Measurements from ENCODE around the gene STMN3. TPM values are rescaled to one million over a fixed set of nuclear protein-coding genes. Genes with fewer than 3 reads are reported as not detected.

The STMN3 gene
- total and polyA plus RNA-seq, 10 of the 15 experiments (the other 5 are each of a cell fraction or from before 2014, with no cell fraction given) = 0.09 to 3.6 (median 1.4) TPM; not detected in 1

- TF ChIP-seq PRDM15 (CRISPR knock-in tag; IDR thresholded peaks at IDR 0.05) (no peak), NFIC (IDR thresholded peaks at IDR 0.05; ENCODE audit: low read depth, low read length) (no peak), BHLHE40 (IDR thresholded peaks at IDR 0.05; ENCODE audit: borderline replicate concordance in 1 of 2, low read depth in 2 of 2, low read length in 1 of 2) (peak; percentile 95 to 100), EP300 (IDR thresholded peaks at IDR 0.05; ENCODE audit: borderline replicate concordance in 1 of 2, control insufficient read depth in 1 of 2, low read depth in 2 of 2, low read length in 2 of 2) (peak in 1 of 2 experiments; percentile 65; a peak in 1 of 4 replicates), SIX5 (IDR thresholded peaks at IDR 0.05; ENCODE audit: low read depth, low read length, severe bottlenecking) (no peak), SREBF2 (IDR thresholded peaks at IDR 0.05; ENCODE audit: low read length) (peak; percentile 59; the same call in 1 of the 2 replicates), SREBF1 (IDR thresholded peaks at IDR 0.05; ENCODE audit: low read length) (no peak), FOS (IDR thresholded peaks at IDR 0.05; ENCODE audit: borderline replicate concordance, extremely low read depth, insufficient read length) (no peak), RCOR1 (conservative IDR thresholded peaks at IDR 0.05; ENCODE audit: low read depth, low read length) (no peak), USF2 (IDR thresholded peaks at IDR 0.05; ENCODE audit: borderline replicate concordance, low read depth, low read length) (peak; percentile 53)
- TF ChIP-seq, protein P1, sequence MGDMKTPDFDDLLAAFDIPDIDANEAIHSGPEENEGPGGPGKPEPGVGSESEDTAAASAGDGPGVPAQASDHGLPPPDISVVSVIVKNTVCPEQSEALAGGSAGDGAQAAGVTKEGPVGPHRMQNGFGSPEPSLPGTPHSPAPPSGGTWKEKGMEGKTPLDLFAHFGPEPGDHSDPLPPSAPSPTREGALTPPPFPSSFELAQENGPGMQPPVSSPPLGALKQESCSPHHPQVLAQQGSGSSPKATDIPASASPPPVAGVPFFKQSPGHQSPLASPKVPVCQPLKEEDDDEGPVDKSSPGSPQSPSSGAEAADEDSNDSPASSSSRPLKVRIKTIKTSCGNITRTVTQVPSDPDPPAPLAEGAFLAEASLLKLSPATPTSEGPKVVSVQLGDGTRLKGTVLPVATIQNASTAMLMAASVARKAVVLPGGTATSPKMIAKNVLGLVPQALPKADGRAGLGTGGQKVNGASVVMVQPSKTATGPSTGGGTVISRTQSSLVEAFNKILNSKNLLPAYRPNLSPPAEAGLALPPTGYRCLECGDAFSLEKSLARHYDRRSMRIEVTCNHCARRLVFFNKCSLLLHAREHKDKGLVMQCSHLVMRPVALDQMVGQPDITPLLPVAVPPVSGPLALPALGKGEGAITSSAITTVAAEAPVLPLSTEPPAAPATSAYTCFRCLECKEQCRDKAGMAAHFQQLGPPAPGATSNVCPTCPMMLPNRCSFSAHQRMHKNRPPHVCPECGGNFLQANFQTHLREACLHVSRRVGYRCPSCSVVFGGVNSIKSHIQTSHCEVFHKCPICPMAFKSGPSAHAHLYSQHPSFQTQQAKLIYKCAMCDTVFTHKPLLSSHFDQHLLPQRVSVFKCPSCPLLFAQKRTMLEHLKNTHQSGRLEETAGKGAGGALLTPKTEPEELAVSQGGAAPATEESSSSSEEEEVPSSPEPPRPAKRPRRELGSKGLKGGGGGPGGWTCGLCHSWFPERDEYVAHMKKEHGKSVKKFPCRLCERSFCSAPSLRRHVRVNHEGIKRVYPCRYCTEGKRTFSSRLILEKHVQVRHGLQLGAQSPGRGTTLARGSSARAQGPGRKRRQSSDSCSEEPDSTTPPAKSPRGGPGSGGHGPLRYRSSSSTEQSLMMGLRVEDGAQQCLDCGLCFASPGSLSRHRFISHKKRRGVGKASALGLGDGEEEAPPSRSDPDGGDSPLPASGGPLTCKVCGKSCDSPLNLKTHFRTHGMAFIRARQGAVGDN (IDR thresholded peaks at IDR 0.05) = peak; percentile 85; the same call in 1 of the 2 replicates
- TF ChIP-seq, protein P2, sequence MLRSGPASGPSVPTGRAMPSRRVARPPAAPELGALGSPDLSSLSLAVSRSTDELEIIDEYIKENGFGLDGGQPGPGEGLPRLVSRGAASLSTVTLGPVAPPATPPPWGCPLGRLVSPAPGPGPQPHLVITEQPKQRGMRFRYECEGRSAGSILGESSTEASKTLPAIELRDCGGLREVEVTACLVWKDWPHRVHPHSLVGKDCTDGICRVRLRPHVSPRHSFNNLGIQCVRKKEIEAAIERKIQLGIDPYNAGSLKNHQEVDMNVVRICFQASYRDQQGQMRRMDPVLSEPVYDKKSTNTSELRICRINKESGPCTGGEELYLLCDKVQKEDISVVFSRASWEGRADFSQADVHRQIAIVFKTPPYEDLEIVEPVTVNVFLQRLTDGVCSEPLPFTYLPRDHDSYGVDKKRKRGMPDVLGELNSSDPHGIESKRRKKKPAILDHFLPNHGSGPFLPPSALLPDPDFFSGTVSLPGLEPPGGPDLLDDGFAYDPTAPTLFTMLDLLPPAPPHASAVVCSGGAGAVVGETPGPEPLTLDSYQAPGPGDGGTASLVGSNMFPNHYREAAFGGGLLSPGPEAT (IDR thresholded peaks at IDR 0.05; ENCODE audit: low read depth) = peak; percentile 86
- TF ChIP-seq, protein P3, sequence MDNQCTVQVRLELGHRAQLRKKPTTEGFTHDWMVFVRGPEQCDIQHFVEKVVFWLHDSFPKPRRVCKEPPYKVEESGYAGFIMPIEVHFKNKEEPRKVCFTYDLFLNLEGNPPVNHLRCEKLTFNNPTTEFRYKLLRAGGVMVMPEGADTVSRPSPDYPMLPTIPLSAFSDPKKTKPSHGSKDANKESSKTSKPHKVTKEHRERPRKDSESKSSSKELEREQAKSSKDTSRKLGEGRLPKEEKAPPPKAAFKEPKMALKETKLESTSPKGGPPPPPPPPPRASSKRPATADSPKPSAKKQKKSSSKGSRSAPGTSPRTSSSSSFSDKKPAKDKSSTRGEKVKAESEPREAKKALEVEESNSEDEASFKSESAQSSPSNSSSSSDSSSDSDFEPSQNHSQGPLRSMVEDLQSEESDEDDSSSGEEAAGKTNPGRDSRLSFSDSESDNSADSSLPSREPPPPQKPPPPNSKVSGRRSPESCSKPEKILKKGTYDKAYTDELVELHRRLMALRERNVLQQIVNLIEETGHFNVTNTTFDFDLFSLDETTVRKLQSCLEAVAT (IDR thresholded peaks at IDR 0.05) = peak; percentile 89
These were observed 17.6 kb downstream of the STMN3 start (continued) for GRCh38 chr20:63635431-63636141.
